ENCODE results near the gene AGBL2. TPM values are rescaled to one million over a fixed set of nuclear protein-coding genes. Genes with fewer than 3 reads are reported as not detected.

The AGBL2 gene
- total and polyA plus RNA-seq, 2 donors from 2014 or later, result 2.1 to 5.6 TPM

DNA sequence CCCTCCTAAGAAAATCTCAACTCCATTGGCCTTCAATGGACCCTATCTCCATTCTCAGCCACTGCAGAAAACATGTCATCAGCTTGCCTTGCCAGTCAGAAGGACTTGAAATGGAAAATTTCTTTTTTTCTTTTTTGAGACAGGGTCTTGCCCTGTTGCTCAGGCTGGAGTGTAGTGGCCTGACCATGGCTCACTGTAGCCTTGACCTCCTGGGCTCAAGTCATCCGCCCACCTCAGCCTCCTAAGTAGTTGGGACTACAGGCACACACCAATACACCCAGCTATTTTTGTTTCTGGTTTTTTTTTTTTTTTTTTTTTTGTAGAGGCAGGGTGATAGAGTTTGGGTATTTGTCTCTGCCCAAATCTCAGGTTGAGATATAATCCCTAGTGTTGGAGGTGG, 29.0 kb downstream of the AGBL2 start:
- Histone ChIP-seq H3K4me3 (ENCODE audit: low read length in 3 of 3) (no peak overlapping the region), H3K27ac (ENCODE audit: low read depth in 2 of 2, low read length in 2 of 2) (no peak overlapping the region), H3K27me3 (ENCODE audit: control insufficient read depth, insufficient read depth, low read length) (no peaks in the 10 kb centered on the region), H3K36me3 (ENCODE audit: control insufficient read depth in 2 of 3, insufficient read depth in 3 of 3, low read length in 3 of 3) (no peaks in the 10 kb centered on the region), H3K9me3 (ENCODE audit: control insufficient read depth in 2 of 3, insufficient read depth in 1 of 3, low read length in 3 of 3) (no peaks in the 10 kb centered on the region), H3K9ac (ENCODE audit: low read length in 3 of 3) (no peak overlapping the region), H3K4me1 (ENCODE audit: control insufficient read depth in 2 of 3, insufficient read depth in 2 of 3, low read depth in 1 of 3, low read length in 3 of 3) (no peaks in the 10 kb centered on the region)
- FAIRE-seq (no peak), DNase-seq (no peak)
- intact Hi-C loops (cut with DNase I), result no loop called here
- TF ChIP-seq, protein P1, sequence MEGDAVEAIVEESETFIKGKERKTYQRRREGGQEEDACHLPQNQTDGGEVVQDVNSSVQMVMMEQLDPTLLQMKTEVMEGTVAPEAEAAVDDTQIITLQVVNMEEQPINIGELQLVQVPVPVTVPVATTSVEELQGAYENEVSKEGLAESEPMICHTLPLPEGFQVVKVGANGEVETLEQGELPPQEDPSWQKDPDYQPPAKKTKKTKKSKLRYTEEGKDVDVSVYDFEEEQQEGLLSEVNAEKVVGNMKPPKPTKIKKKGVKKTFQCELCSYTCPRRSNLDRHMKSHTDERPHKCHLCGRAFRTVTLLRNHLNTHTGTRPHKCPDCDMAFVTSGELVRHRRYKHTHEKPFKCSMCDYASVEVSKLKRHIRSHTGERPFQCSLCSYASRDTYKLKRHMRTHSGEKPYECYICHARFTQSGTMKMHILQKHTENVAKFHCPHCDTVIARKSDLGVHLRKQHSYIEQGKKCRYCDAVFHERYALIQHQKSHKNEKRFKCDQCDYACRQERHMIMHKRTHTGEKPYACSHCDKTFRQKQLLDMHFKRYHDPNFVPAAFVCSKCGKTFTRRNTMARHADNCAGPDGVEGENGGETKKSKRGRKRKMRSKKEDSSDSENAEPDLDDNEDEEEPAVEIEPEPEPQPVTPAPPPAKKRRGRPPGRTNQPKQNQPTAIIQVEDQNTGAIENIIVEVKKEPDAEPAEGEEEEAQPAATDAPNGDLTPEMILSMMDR (IDR thresholded peaks at IDR 0.05; ENCODE audit: borderline replicate concordance, extremely low read depth, insufficient read depth), result no peak

DNA sequence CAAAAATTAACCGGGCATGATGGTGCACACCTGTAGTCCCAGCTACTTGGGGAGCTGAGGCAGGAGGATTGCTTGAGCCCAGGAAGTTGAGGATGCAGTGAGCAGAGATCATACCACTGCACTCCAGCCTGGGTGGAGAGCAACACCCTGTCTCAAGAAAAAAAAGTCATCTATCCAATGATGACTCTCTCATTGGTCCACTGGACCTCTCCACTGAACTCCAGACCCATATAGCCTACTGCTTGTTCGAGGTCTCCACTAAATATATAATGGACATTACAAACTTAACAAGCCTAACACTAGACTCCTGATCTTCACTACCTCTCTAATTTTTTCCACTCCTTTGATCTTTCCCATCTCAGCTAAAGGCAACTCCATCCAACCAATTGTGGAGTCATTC, 39.3 kb downstream of the AGBL2 start:
- no peaks in the 10 kb centered on the region for H3K27me3 ChIP-seq (ENCODE audit: control insufficient read depth, insufficient read depth, low read length)
- TF ChIP-seq, protein P1 (IDR thresholded peaks at IDR 0.05; ENCODE audit: borderline replicate concordance, extremely low read depth, insufficient read depth), result no peak
- intact Hi-C loops (cut with DNase I), result no loop called here
- DNase-seq, result no peak
- H3K27ac ChIP-seq (ENCODE audit: low read depth in 2 of 2, low read length in 2 of 2), result no peak overlapping the region
- no peaks in the 10 kb centered on the region for H3K36me3 ChIP-seq (ENCODE audit: control insufficient read depth in 2 of 3, insufficient read depth in 3 of 3, low read length in 3 of 3)
- H3K4me3 ChIP-seq (ENCODE audit: low read length in 3 of 3), result no peak overlapping the region
- no peak for FAIRE-seq
- H3K9me3 ChIP-seq (ENCODE audit: control insufficient read depth in 2 of 3, insufficient read depth in 1 of 3, low read length in 3 of 3), result no peaks in the 10 kb centered on the region
- no peak overlapping the region for H3K9ac ChIP-seq (ENCODE audit: low read length in 3 of 3)
- no peaks in the 10 kb centered on the region for H3K4me1 ChIP-seq (ENCODE audit: control insufficient read depth in 2 of 3, insufficient read depth in 2 of 3, low read depth in 1 of 3, low read length in 3 of 3)

DNA sequence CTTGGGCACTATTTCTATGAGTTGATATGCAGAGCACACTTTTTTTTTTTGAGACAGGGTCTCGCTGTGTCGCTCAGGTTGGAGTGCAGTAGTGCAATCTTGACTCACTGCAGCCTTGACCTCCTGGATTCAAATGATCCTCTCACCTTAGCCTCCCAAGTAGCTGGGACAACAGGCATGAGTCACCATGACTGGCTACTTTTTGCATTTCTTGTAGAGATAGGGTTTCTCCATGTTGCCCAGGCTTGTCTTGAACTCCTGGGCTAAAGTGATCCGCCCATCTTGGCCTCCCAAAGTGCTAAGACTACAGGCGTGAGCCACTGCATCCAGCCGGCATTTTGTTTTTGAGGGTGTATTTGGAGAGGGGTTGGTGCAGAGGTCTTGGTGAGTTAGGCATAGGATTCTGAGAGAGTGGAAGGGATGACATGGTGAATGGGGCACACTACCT, 42.9 kb downstream of the AGBL2 start:
- H3K9me3 ChIP-seq (ENCODE audit: control insufficient read depth in 2 of 3, insufficient read depth in 1 of 3, low read length in 3 of 3), result no peaks in the 10 kb centered on the region
- H3K27ac ChIP-seq (ENCODE audit: low read depth in 2 of 2, low read length in 2 of 2), result no peak overlapping the region
- H3K9ac ChIP-seq (ENCODE audit: low read length in 3 of 3), result no peak overlapping the region
- no peaks in the 10 kb centered on the region for H3K4me1 ChIP-seq (ENCODE audit: control insufficient read depth in 2 of 3, insufficient read depth in 2 of 3, low read depth in 1 of 3, low read length in 3 of 3)
- intact Hi-C loops (cut with DNase I), result no loop called here
- H3K4me3 ChIP-seq (ENCODE audit: low read length in 3 of 3), result no peak overlapping the region
- H3K27me3 ChIP-seq (ENCODE audit: control insufficient read depth, insufficient read depth, low read length), result no peaks in the 10 kb centered on the region
- FAIRE-seq (no peak), DNase-seq (no peak)
- H3K36me3 ChIP-seq (ENCODE audit: control insufficient read depth in 2 of 3, insufficient read depth in 3 of 3, low read length in 3 of 3), result no peaks in the 10 kb centered on the region
- TF ChIP-seq, protein P1 (IDR thresholded peaks at IDR 0.05; ENCODE audit: borderline replicate concordance, extremely low read depth, insufficient read depth), result no peak

DNA sequence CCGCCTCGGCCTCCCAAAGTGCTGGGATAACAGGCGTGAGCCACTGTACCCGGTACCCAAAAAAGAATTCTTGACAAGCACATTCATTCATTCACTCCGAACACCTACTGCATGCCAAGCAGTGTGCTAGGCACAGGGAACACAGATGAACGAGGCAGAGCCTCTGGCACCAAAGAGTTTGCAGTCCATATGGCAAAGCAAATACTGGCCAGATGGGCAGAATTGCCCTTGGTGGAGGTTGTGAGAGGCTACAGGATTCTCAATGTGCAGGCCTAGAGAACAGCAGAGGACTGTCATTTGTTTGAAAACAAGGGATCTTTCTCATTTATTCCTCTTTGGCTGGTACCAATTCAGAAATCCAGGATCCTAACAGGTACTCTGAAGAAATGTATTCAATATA, 45.3 kb downstream of the AGBL2 start:
- DNase-seq, result no peak

More for the DNA sequence above, 45.3 kb downstream of the AGBL2 start:
- TF ChIP-seq, protein P1 (IDR thresholded peaks at IDR 0.05; ENCODE audit: borderline replicate concordance, extremely low read depth, insufficient read depth), result no peak
- Histone ChIP-seq H3K27me3 (ENCODE audit: control insufficient read depth, insufficient read depth, low read length) (no peaks in the 10 kb centered on the region), H3K4me1 (ENCODE audit: control insufficient read depth in 2 of 3, insufficient read depth in 2 of 3, low read depth in 1 of 3, low read length in 3 of 3) (no peaks in the 10 kb centered on the region), H3K9ac (ENCODE audit: low read length in 3 of 3) (no peak overlapping the region), H3K36me3 (ENCODE audit: control insufficient read depth in 2 of 3, insufficient read depth in 3 of 3, low read length in 3 of 3) (no peaks in the 10 kb centered on the region), H3K9me3 (ENCODE audit: control insufficient read depth in 2 of 3, insufficient read depth in 1 of 3, low read length in 3 of 3) (no peaks in the 10 kb centered on the region), H3K4me3 (ENCODE audit: low read length in 3 of 3) (no peak overlapping the region), H3K27ac (ENCODE audit: low read depth in 2 of 2, low read length in 2 of 2) (no peak overlapping the region)
- no peak for FAIRE-seq
- intact Hi-C loops (cut with DNase I), result no loop called here
